ENCODE results near the gene LCE4A.

LCE4A gene

GRCh38 chr1:152745765-152746444 is 37.9 kb downstream of the LCE4A start:
- no peak for DNase-seq (ENCODE audit: low read depth)

- DNase-seq (ENCODE audit: low read depth), result no peak
These were observed 39.9 kb downstream of the LCE4A start for GRCh38 chr1:152747831-152748230.

GRCh38 chr1:152752225-152752624 is 44.3 kb downstream of the LCE4A start:
- no peak for DNase-seq (ENCODE audit: low read depth)

GRCh38 chr1:152753586-152753985 is 45.6 kb downstream of the LCE4A start:
- no peak for DNase-seq (ENCODE audit: low read depth)

GRCh38 chr1:152756872-152757271 is 48.9 kb downstream of the LCE4A start:
- DNase-seq (ENCODE audit: low read depth), result no peak

GRCh38 chr1:152757747-152758146 is 49.8 kb downstream of the LCE4A start, which contains the start of gene KPRP:
Gene KPRP, plus strand, starts transcription at chr1:152758025. Its CDS starts 1,564 bp downstream, at chr1:152759589.
- no peak for DNase-seq (ENCODE audit: low read depth)

GRCh38 chr1:152758636-152759035 is 50.7 kb downstream of the LCE4A start:
- no peak for DNase-seq (ENCODE audit: low read depth)

All from CMK (cell line).